ENCODE data around the gene KHSRP.

GRCh38 chr19:6373813-6374108 lies 50.9 kb downstream of the KHSRP start:
- no peak for TF ChIP-seq POLR2A (IDR thresholded peaks at IDR 0.05; ENCODE audit: low read length)
- TF ChIP-seq GATA1 (IDR thresholded peaks at IDR 0.05; ENCODE audit: low read depth, low read length), result no peak

Data from erythroblast (primary cell).